Suprapubic skin (tissue), 4 donors: ENCODE results near the gene OTOG. TPM values are rescaled to one million over a fixed set of nuclear protein-coding genes. Genes with fewer than 3 reads are reported as not detected.

Experiments used
- DNase-seq, 2 donors: peaks; one replicate each; pipeline ENCODE4 v3.0.0-alpha.2; 2019; ENCODE audit warnings: low spot score in 2 of 2
- H3K27ac ChIP-seq: fragments of 200-600 bp; sonication (generic); one replicate; pipeline ENCODE4 v1.5.1; 2019
- H3K27me3 ChIP-seq: fragments of 200-600 bp; sonication (generic); one replicate; pipeline ENCODE4 v1.5.1; 2019
- H3K36me3 ChIP-seq: fragments of 200-600 bp; sonication (generic); one replicate; pipeline ENCODE4 v1.5.1; 2019
- H3K4me1 ChIP-seq: fragments of 200-600 bp; sonication (generic); one replicate; pipeline ENCODE4 v1.5.1; 2019
- H3K4me3 ChIP-seq: fragments of 200-600 bp; sonication (generic); one replicate; pipeline ENCODE4 v1.5.1; 2019; ENCODE audit warnings: mild to moderate bottlenecking
- H3K9me3 ChIP-seq: fragments of 200-600 bp; sonication (generic); one replicate; pipeline ENCODE4 v1.5.1; 2019
- EP300 ChIP-seq: sonication (generic); formaldehyde crosslinking; IDR thresholded peaks from one replicate; pipeline ENCODE4 v1.6.1; 2017; ENCODE audit warnings: antibody characterized with exemption
- POLR2A ChIP-seq, 2 donors: fragments of 450-650 bp; IDR thresholded peaks; one replicate each; pipeline ENCODE4 v1.6.1; 2017; ENCODE audit warnings: antibody characterized with exemption in 2 of 2, mild to moderate bottlenecking in 2 of 2, moderate library complexity in 2 of 2
- POLR2AphosphoS5 ChIP-seq, 3 donors: sonication (generic); formaldehyde crosslinking; IDR thresholded peaks; one replicate each; pipeline ENCODE4 v1.6.1; 2017; ENCODE audit warnings: antibody characterized with exemption in 3 of 3
- WGBS: methylation state at CpG from one replicate; pipeline ENCODE4 v1.1.5; 2018; 5-methylcytosine and 5-hydroxymethylcytosine counted together
- total RNA-seq, 4 donors: library from RNA; depleted of rRNA; stranded (reverse); fragments of >200 nt; gene quantifications; one replicate each; pipeline ENCODE4 v1.1.0, GENCODE V29; 2016
- TF ChIP-seq, protein P1 (sequence below), 2 donors: fragments of 200-600 bp in 1 of 2; fragments of 450-650 bp in 1 of 2; sonication (generic) in 1 of 2; IDR thresholded peaks; one replicate each; pipeline ENCODE4 v1.5.1; 2016 to 2019; ENCODE audit warnings: antibody characterized with exemption in 2 of 2, mild to moderate bottlenecking in 1 of 2, moderate library complexity in 1 of 2

OTOG gene
- total RNA-seq, 4 donors from 2014 or later = not detected

DNA sequence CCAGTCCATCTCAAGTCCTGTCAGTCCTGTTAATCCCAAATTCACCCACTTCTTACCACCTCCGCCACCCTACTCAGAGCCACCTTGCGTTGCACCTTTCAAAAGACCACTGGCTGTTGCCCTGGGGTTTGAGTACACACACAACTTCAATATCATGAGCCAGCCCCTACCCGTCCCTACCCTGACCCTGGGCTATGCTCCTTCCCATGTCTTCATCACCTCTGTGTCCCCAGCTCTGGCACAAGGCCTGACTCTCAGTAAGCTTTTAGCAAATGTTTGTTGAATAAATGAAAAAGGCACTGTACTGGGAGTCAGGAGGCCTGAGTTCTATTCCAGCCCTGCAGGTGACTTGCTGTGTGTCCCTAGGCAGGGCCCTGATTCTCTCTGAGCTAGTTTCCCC lies 26.5 kb downstream of the OTOG start:
- Histone ChIP-seq H3K4me3 (no peak overlapping the region), H3K9me3 (no peaks in the 10 kb centered on the region), H3K27me3 (peaks cover 5% of the 10 kb centered on the region), H3K36me3 (no peaks in the 10 kb centered on the region), H3K4me1 (no peaks in the 10 kb centered on the region), H3K27ac (no peak overlapping the region)
- DNase-seq = no peak
- TF ChIP-seq, protein P1, sequence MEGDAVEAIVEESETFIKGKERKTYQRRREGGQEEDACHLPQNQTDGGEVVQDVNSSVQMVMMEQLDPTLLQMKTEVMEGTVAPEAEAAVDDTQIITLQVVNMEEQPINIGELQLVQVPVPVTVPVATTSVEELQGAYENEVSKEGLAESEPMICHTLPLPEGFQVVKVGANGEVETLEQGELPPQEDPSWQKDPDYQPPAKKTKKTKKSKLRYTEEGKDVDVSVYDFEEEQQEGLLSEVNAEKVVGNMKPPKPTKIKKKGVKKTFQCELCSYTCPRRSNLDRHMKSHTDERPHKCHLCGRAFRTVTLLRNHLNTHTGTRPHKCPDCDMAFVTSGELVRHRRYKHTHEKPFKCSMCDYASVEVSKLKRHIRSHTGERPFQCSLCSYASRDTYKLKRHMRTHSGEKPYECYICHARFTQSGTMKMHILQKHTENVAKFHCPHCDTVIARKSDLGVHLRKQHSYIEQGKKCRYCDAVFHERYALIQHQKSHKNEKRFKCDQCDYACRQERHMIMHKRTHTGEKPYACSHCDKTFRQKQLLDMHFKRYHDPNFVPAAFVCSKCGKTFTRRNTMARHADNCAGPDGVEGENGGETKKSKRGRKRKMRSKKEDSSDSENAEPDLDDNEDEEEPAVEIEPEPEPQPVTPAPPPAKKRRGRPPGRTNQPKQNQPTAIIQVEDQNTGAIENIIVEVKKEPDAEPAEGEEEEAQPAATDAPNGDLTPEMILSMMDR (IDR thresholded peaks at IDR 0.05) = no peak
- TF ChIP-seq EP300 = no peak
- TF ChIP-seq POLR2AphosphoS5 (IDR thresholded peaks at IDR 0.05) = no peak
- no peak for TF ChIP-seq POLR2A (IDR thresholded peaks at IDR 0.05)
- WGBS = 94% methylated on average over 3 of the region's 3 CpGs

DNA sequence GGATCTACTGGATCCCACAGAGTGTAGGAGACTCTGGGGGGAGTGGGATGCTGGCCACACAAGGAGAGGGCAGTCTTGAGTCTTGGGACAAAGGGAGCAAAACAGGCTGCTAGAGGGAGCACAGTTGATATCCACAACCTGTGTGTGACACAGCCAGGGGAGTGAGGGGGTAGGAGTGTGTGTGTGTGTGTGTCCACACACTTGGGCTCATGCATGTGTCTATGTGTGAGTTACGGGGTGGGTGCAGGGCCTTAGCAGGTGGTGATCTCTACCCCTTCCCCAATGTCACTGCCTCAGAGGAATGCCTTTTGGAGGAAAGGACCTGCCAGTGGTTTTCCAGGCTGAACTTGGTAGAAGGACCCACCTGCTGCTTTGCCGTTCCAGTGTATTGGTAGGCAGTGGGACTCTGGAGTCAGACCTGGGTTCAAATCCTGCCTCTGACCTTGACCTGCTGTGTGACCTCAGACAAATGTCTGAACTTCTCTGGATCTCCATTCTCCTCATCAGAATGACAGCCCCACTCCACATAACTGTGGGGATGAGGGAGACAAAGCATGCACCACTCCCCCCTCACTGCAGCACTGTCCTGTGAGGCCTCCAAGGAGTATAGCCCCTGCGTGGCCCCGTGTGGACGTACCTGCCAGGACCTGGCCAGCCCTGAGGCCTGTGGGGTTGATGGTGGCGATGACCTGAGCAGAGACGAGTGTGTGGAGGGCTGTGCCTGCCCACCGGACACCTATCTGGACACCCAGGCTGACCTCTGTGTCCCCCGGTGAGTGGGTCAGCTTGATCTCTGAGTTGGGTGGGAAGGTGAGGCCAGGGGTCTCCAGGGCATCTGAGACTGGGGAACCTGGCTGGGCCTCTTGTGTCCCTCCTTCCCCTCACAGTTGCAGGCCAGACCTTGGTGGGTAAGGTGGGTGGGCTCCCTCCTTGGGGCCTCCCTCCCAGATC lies 27.4 kb downstream of the OTOG start:
- no peaks in the 10 kb centered on the region for H3K36me3 ChIP-seq
- WGBS = 100% methylated on average over 6 of the region's 9 CpGs

DNA sequence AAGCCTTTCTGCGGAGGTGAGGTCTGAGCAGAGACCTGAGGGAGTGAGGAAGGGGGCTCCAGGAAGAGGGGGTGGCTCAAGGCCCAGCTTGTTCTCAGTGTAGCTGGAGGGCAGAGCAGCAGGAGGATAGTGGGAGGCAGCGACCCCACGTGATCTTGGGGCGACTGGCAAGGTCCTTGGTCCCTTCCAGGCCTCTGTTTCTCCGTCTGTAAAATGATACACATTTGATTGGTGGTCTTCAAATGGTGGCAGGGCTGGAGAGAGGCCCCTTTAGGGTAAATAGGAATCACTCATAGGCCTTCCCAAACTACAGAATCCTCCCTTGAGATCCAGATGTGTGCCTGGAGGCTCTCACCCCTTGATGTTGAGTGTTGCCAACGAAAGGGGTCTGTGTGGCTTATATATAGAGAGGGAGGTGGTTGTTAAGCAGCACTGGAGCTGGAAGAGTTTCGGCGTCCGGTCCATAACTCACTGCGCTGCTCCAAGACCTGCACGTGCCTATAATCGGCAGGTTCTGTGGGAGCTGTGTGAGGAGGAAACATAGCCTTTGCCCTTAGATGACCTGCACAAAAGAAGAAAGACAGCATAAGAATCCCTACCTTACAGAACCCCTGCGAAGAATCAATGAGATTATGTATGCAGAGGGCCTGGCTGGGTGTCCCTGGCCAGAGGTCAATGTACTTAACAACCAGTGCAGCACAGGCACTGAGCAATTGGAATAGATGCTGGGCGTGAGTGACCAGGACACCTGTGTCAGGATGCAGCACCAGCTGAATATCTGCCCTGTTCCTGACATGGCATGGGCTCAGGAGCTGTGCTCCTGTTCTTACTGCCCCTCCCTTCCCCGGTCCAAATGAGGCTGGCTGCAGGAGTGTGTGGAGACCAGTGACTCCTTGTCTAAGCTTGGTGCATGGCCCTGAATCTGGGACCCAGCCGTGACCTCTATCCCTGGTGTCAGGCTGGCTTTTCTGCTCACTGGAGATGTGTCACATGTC lies 28.7 kb downstream of the OTOG start:
- 90% methylated on average over 14 of the region's 16 CpGs for WGBS
- no peaks in the 10 kb centered on the region for H3K9me3 ChIP-seq
- TF ChIP-seq EP300 = no peak
- TF ChIP-seq, protein P1 (IDR thresholded peaks at IDR 0.05) = no peak
- no peak for TF ChIP-seq POLR2A (IDR thresholded peaks at IDR 0.05)
- TF ChIP-seq POLR2AphosphoS5 (IDR thresholded peaks at IDR 0.05) = no peak
- H3K27ac ChIP-seq = no peak overlapping the region
- no peaks in the 10 kb centered on the region for H3K4me1 ChIP-seq
- peaks cover 5% of the 10 kb centered on the region for H3K27me3 ChIP-seq
- no peak overlapping the region for H3K4me3 ChIP-seq
- no peak for DNase-seq
- H3K36me3 ChIP-seq = no peaks in the 10 kb centered on the region

More for the DNA sequence above, 27.4 kb downstream of the OTOG start:
- no peak for DNase-seq
- H3K4me3 ChIP-seq = no peak overlapping the region
- no peak overlapping the region for H3K27ac ChIP-seq
- no peaks in the 10 kb centered on the region for H3K9me3 ChIP-seq
- peaks cover 5% of the 10 kb centered on the region for H3K27me3 ChIP-seq
- no peaks in the 10 kb centered on the region for H3K4me1 ChIP-seq
- TF ChIP-seq, protein P1 (IDR thresholded peaks at IDR 0.05) = no peak
- no peak for TF ChIP-seq POLR2A (IDR thresholded peaks at IDR 0.05)
- no peak for TF ChIP-seq POLR2AphosphoS5 (IDR thresholded peaks at IDR 0.05)

DNA sequence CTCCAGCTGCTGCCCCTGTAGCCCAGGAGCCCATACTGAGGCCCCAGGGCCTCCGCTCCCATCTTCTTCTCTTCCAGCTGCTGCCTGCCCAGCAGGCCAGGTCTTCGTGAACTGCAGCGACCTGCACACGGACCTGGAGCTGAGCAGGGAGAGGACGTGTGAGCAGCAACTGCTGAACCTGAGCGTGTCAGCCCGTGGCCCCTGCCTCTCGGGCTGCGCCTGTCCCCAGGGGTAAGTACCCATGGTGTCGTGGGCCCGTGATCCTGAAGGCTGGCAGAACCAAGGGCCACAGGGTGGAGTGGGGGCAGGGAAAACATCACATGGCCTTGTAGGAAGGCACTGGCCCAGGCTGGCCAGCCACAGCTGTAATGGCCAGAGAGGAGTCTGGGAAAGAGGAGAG lies 31.2 kb downstream of the OTOG start:
- no peak overlapping the region for H3K4me3 ChIP-seq
- H3K4me1 ChIP-seq = no peaks in the 10 kb centered on the region
- no peak overlapping the region for H3K27ac ChIP-seq
- H3K27me3 ChIP-seq = no peaks in the 10 kb centered on the region
- no peaks in the 10 kb centered on the region for H3K9me3 ChIP-seq
- H3K36me3 ChIP-seq = no peaks in the 10 kb centered on the region
- WGBS = 89% methylated on average over 11 of the region's 11 CpGs
- no peak for DNase-seq
- TF ChIP-seq POLR2AphosphoS5 (IDR thresholded peaks at IDR 0.05) = no peak
- no peak for TF ChIP-seq POLR2A (IDR thresholded peaks at IDR 0.05)
- TF ChIP-seq, protein P1 (IDR thresholded peaks at IDR 0.05) = no peak
- no peak for TF ChIP-seq EP300
